ENCODE measurements around the gene SYCP2.

SYCP2 gene

DNA sequence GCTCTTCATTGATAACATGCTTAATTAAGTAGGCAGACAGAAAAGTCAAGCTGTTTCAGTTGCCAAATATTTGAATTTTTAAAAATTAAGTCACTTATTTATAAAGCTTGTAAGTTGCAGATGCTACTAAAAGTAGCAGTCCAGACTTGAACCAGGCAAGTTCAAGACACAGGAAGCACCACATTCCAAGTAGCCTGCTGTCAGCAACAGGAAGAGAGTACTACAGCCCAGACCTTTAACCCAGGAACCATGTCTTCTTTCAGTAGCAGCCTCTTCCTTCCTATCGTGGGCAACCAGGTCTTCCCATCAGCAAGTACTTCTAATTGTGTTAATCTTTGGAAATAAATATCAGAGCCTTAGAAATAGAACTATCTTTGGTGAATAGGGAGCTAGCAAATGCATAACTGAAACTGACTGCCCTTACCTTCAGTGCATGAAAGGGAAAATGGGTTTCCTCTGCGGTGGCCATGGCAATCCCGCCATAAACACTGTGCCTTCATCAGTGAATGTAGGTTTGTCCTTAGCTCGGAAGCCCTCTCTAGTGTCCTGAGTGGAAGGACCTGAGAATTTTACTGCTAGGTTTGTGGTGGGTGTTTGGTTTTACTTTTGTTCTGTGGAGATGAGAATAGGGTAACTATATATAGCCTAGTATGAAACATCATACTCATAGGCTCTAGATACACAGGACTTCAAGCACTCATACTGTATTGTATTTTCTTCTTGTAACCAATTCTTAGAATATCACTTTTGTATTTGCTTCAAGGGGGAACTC, 95.6 kb downstream of the SYCP2 start:
- no peak for TF ChIP-seq CTCF (conservative IDR thresholded peaks at IDR 0.05; ENCODE audit: low read depth)
- ChIA-PET CTCF (interaction anchor here (0.6 to 1.1 kb wide), 2 partner anchors 14 to 238 kb away, joined by 3 to 4 read pairs; no protein-coding TSS in a partner anchor), POLR2A (ENCODE audit: low non-redundant PET) (interaction anchor here (0.6 kb wide), 1 partner anchor 22 kb away, joined by 6 read pairs; no protein-coding TSS in a partner anchor)
- DNase-seq (ENCODE audit: low spot score) = no peak
- H3K27ac ChIP-seq = no peak overlapping the region

GRCh38 chr20:59836767-59837166, 96.7 kb downstream of the SYCP2 start:
- DNase-seq (ENCODE audit: low spot score) = no peak
- H3K27ac ChIP-seq = peak overlapping the region; percentile 90
- POLR2A ChIA-PET (ENCODE audit: low non-redundant PET) = interaction anchor here (0.7 kb wide), 2 partner anchors 12 to 15 kb away, joined by 3 to 6 read pairs; no protein-coding TSS in a partner anchor
- TF ChIP-seq CTCF (conservative IDR thresholded peaks at IDR 0.05; ENCODE audit: low read depth) = no peak
- CTCF ChIA-PET = interaction anchor here (0.6 to 1.0 kb wide), 3 partner anchors 13 to 66 kb away, joined by 3 to 7 read pairs (median 5); no protein-coding TSS in a partner anchor

GRCh38 chr20:59835448-59836395, 97.7 kb downstream of the SYCP2 start:
- POLR2A ChIA-PET (ENCODE audit: low non-redundant PET) = interaction anchor here (0.7 kb wide), 2 partner anchors 11 to 16 kb away, joined by 3 to 6 read pairs; no protein-coding TSS in a partner anchor
- DNase-seq (ENCODE audit: low spot score) = peak; percentile 67
- H3K27ac ChIP-seq = peak overlapping the region; percentile 90
- CTCF ChIA-PET = interaction anchor here (0.7 to 2.5 kb wide), 3 partner anchors 14 to 52 kb away, joined by 3 to 10 read pairs (median 5); no protein-coding TSS in a partner anchor
- no peak for TF ChIP-seq CTCF (conservative IDR thresholded peaks at IDR 0.05; ENCODE audit: low read depth)

DNA sequence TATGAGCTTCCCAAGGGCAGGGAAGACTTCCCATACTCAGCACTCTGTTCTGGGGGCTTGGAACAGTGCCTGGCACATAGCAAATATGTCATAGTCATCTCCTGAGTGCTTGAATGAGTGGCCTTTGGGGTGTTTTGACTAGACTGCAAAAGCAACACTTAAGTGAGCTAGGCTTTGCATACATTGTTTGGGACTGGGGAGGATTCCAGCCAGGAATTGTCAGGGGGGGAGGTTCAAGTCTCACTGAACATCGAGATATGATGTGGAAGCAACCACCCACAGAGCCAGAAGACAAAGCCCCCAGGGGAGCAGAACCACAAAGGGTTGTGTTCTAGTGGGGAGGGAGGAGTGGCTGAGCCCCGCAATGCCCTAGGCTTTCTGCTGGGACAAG, 98.4 kb downstream of the SYCP2 start:
- no peak for TF ChIP-seq CTCF (conservative IDR thresholded peaks at IDR 0.05; ENCODE audit: low read depth)
- peak overlapping the region; percentile 90 for H3K27ac ChIP-seq
- no peak for DNase-seq (ENCODE audit: low spot score)
- ChIA-PET POLR2A (ENCODE audit: low non-redundant PET) (no interaction called here), CTCF (interaction anchor here (0.7 to 2.5 kb wide), 2 partner anchors 52 to 264 kb away, joined by 3 to 10 read pairs; no protein-coding TSS in a partner anchor)

DNA sequence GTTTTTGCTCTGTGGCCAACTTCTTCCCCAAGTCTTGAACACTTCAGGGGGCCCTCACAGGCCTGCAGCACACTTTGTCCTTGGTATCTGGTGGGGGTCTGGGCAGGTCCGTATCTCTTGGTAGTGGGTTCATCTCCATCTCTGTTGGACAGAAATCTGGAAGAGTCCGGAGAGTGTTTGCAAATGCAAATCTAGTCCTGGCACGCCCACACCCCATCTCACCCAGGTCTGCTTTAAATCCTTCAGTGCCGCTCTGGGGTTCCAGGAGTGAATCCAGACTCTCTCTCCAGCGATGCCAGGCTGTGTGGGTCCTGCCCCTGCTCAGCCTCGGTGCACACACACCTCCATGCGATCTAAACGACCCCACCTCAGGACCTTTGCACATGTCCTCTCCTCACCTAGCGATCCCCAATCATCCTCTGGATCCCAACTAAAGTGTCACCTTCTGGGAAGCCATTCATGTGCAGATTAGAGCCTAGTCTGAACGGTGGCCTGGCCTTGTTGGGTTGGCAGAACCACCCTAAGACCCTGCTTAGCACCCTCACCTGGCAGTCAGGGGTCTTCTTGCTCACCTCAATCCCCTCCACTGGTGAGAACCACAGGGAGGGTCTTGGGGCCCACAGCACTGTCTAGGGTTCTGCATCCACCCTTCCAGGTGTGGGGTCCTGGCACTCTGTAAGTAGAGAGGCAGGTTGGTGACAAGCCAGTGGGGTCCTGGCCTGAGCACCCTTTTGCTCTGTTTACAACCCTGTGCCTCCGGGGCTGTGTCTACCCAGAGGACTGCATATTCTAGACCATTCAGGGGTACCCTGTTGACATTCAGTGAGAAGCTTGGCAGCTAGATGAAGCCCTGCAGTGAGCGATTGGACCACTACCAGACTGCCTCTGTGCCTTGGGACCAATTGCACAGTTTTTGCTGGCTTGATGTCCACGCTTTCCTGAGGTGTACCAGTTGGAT, 100.8 kb downstream of the SYCP2 start:
- peak overlapping the region; percentile 93 for H3K27ac ChIP-seq
- no peak for TF ChIP-seq CTCF (conservative IDR thresholded peaks at IDR 0.05; ENCODE audit: low read depth)
- ChIA-PET POLR2A (ENCODE audit: low non-redundant PET) (no interaction called here), CTCF (interaction anchor here (0.6 to 2.5 kb wide), 4 partner anchors 18 to 49 kb away, joined by 3 to 10 read pairs (median 3); no protein-coding TSS in a partner anchor)
- DNase-seq (ENCODE audit: low spot score) = no peak

Measured in RWPE1 (cell line).